Neural crest cell (in vitro differentiated cells): ENCODE measurements around the gene CPLX1. TPM values are rescaled to one million over a fixed set of nuclear protein-coding genes. Genes with fewer than 3 reads are reported as not detected.
"Not testable (repeated sequence)": the region's sequence is repeated elsewhere in the genome, so short reads cannot be mapped to it uniquely, and the experiment has no call there.

Experiments used
- DNase-seq: peaks from one replicate; pipeline ENCODE4 v3.0.0; 2021; ENCODE audit warnings: low read depth, mixed read lengths, low spot score
- H3K27ac Mint-ChIP-seq: one replicate; pipeline ENCODE4 v1.8.0; 2021; ENCODE audit warnings: mild to moderate bottlenecking, mixed read lengths; ENCODE audit not compliant: unreplicated experiment
- H3K27me3 Mint-ChIP-seq: 2 replicates; pipeline ENCODE4 v1.8.0; 2021; ENCODE audit warnings: low read depth, mild to moderate bottlenecking, mixed read lengths
- H3K36me3 Mint-ChIP-seq: 2 replicates; pipeline ENCODE4 v1.8.0; 2021; ENCODE audit warnings: low read depth, mild to moderate bottlenecking, mixed read lengths
- H3K4me1 Mint-ChIP-seq: 2 replicates; pipeline ENCODE4 v1.8.0; 2021; ENCODE audit warnings: mixed read lengths
- H3K4me3 Mint-ChIP-seq: one replicate; pipeline ENCODE4 v1.8.0; 2021; ENCODE audit warnings: mild to moderate bottlenecking, mixed read lengths
- H3K9me3 Mint-ChIP-seq: 2 replicates; pipeline ENCODE4 v1.8.0; 2021; ENCODE audit warnings: mixed read lengths
- CTCF ChIP-seq: fragments of 200-600 bp; sonication (generic); conservative IDR thresholded peaks from 2 replicates; pipeline ENCODE4 v1.5.0; 2021; ENCODE audit warnings: antibody characterized with exemption, mild to moderate bottlenecking
- total RNA-seq: library from RNA; stranded (reverse); gene quantifications from 2 replicates; pipeline ENCODE4 v1.2.1, GENCODE V29; 2021

The CPLX1 gene
- total RNA-seq, 1 donor from 2014 or later = 2.0 TPM

GRCh38 chr4:762211-763190, 63.4 kb downstream of the CPLX1 start:
- Mint-ChIP-seq H3K27me3 (peaks cover 28% of the 10 kb centered on the region), H3K27ac (peak overlapping the region; percentile 27), H3K36me3 (peaks cover 66% of the 10 kb centered on the region), H3K4me1 (peaks cover 24% of the 10 kb centered on the region), H3K9me3 (peaks cover 10% of the 10 kb centered on the region), H3K4me3 (peak overlapping the region; percentile 76)
- DNase-seq = no peak
- peak; percentile 48 for TF ChIP-seq CTCF

- no peak for DNase-seq
- peaks cover 10% of the 10 kb centered on the region for H3K9me3 Mint-ChIP-seq
- peaks cover 25% of the 10 kb centered on the region for H3K27me3 Mint-ChIP-seq
- no peak for TF ChIP-seq CTCF
- peak overlapping the region; percentile 41 for H3K4me3 Mint-ChIP-seq
- H3K36me3 Mint-ChIP-seq = peaks cover 67% of the 10 kb centered on the region
- peaks cover 18% of the 10 kb centered on the region for H3K4me1 Mint-ChIP-seq
- H3K27ac Mint-ChIP-seq = no peak overlapping the region
Measured at GRCh38 chr4:761739-762138, 64.2 kb downstream of the CPLX1 start.

GRCh38 chr4:761086-761485, 64.8 kb downstream of the CPLX1 start:
- TF ChIP-seq CTCF = no peak
- H3K27me3 Mint-ChIP-seq = peaks cover 22% of the 10 kb centered on the region
- peaks cover 64% of the 10 kb centered on the region for H3K36me3 Mint-ChIP-seq
- DNase-seq = no peak
- H3K4me3 Mint-ChIP-seq = peak overlapping the region; percentile 35
- H3K4me1 Mint-ChIP-seq = peaks cover 14% of the 10 kb centered on the region
- peaks cover 10% of the 10 kb centered on the region for H3K9me3 Mint-ChIP-seq
- H3K27ac Mint-ChIP-seq = no peak overlapping the region

- DNase-seq = no peak
- H3K9me3 Mint-ChIP-seq = peaks cover 10% of the 10 kb centered on the region
- H3K27ac Mint-ChIP-seq = no peak overlapping the region
- peaks cover 60% of the 10 kb centered on the region for H3K36me3 Mint-ChIP-seq
- peak overlapping the region; percentile 18 for H3K4me3 Mint-ChIP-seq
- no peak for TF ChIP-seq CTCF
- H3K27me3 Mint-ChIP-seq = peaks cover 22% of the 10 kb centered on the region
- peaks cover 12% of the 10 kb centered on the region for H3K4me1 Mint-ChIP-seq
Measured at GRCh38 chr4:760616-761015, 65.3 kb downstream of the CPLX1 start.

GRCh38 chr4:759810-760209, 66.1 kb downstream of the CPLX1 start:
- H3K9me3 Mint-ChIP-seq = not testable (repeated sequence)

GRCh38 chr4:757111-757510, 68.8 kb downstream of the CPLX1 start:
- Mint-ChIP-seq H3K36me3 (peaks cover 43% of the 10 kb centered on the region), H3K27me3 (peaks cover 13% of the 10 kb centered on the region), H3K4me3 (peak overlapping the region; percentile 51), H3K4me1 (peaks cover 7% of the 10 kb centered on the region), H3K9me3 (peaks cover 7% of the 10 kb centered on the region), H3K27ac (no peak overlapping the region)
- no peak for TF ChIP-seq CTCF
- no peak for DNase-seq

More at GRCh38 chr4:759810-760209, 66.1 kb downstream of the CPLX1 start:
- DNase-seq, H3K27ac Mint-ChIP-seq: not testable (repeated sequence)
- Mint-ChIP-seq H3K36me3 (peaks cover 58% of the 10 kb centered on the region), H3K4me1 (peaks cover 12% of the 10 kb centered on the region), H3K4me3 (peak overlapping the region; percentile 18), H3K27me3 (peaks cover 22% of the 10 kb centered on the region)
